ENCODE results near the gene PLCL1.

The PLCL1 gene

GRCh38 chr2:197876524-197876923, 72.1 kb downstream of the PLCL1 start:
- TF ChIP-seq CTCF (IDR thresholded peaks at IDR 0.05; ENCODE audit: borderline replicate concordance, control extremely low read depth, extremely low read depth, insufficient read depth, missing control alignments) = no peak
- no peak for DNase-seq (ENCODE audit: low spot score)
- in situ Hi-C loops (cut with MboI; ENCODE audit: low sequenced_read_pairs, unreplicated experiment) = no loop called here

- in situ Hi-C loops (cut with MboI; ENCODE audit: low sequenced_read_pairs, unreplicated experiment) = no loop called here
- no peak for TF ChIP-seq CTCF (IDR thresholded peaks at IDR 0.05; ENCODE audit: borderline replicate concordance, control extremely low read depth, extremely low read depth, insufficient read depth, missing control alignments)
- DNase-seq (ENCODE audit: low spot score) = no peak
Measured at GRCh38 chr2:197877038-197877437, 72.6 kb downstream of the PLCL1 start.

DNA sequence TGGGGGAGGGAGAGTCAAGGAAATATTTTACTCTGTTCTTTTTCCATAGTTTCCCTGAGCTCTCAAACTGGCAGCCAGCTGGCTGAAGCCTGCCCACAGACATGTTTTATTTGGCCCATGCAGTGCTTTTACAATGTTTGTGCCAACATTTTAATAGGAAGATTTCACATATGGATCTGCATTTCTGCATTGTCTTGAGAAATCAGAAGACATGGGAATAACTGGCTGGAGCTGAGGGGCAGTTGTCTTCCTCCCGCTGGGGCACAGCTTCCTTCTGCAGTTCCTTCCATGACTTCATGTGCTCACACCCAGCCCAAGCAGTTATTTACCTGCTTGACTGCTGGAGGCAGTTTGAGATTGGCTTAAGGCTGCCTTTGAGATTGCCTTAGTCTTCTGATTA, 74.4 kb downstream of the PLCL1 start:
- no peak for TF ChIP-seq CTCF (IDR thresholded peaks at IDR 0.05; ENCODE audit: borderline replicate concordance, control extremely low read depth, extremely low read depth, insufficient read depth, missing control alignments)
- in situ Hi-C loops (cut with MboI; ENCODE audit: low sequenced_read_pairs, unreplicated experiment) = no loop called here
- DNase-seq (ENCODE audit: low spot score) = no peak

DNA sequence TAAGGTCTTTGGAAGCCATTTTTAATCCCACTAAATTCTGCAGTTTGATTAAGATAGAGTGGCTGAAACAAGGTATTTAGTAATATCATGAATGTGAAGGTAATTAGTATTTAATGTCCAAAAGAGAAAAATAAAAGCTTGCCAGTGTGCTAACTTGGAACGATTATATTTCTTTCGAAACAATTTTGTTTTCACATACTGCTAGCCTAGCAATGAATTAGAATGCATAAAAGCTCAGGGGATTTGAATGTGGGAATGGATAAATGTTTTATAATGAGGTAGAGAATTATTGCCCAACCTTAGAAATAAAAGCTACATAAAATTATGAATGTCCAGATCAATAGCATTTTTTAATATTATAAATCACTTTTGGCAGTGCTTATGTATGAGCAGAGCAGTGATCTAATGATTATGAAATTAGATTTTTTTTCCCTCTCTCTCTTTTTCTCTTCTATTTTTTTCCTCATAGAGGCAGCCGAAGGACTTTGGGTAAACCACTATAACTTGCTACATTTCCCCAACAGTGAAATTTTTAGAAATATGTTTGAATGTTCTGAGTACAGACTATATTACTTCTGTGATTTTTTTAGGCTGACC, 75.5 kb downstream of the PLCL1 start:
- no peak for TF ChIP-seq CTCF (IDR thresholded peaks at IDR 0.05; ENCODE audit: borderline replicate concordance, control extremely low read depth, extremely low read depth, insufficient read depth, missing control alignments)
- in situ Hi-C loops (cut with MboI; ENCODE audit: low sequenced_read_pairs, unreplicated experiment) = no loop called here
- no peak for DNase-seq (ENCODE audit: low spot score)

GRCh38 chr2:197883354-197884032, 79.1 kb downstream of the PLCL1 start:
- DNase-seq (ENCODE audit: low spot score) = no peak
- in situ Hi-C loops (cut with MboI; ENCODE audit: low sequenced_read_pairs, unreplicated experiment) = no loop called here
- no peak for TF ChIP-seq CTCF (IDR thresholded peaks at IDR 0.05; ENCODE audit: borderline replicate concordance, control extremely low read depth, extremely low read depth, insufficient read depth, missing control alignments)

DNA sequence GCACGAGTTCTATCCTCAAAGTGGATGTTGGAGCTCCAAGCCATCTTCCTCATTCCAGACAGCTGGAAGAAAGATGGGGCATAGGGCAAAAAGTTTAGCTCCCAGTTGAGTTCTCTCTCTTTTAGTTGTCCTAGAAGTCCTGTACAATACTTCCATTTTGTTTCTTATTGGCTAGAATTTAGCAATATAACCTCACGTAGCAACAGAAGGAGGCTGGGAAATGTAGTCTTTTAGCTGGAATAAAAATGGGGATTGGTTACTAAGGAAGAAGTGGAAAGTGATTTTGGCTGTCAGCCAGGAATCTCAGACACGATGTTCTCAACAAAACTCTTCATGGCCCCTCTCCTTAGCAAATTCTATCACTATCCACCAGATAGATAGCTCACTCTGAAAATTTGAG, 79.9 kb downstream of the PLCL1 start:
- no peak for DNase-seq (ENCODE audit: low spot score)
- no peak for TF ChIP-seq CTCF (IDR thresholded peaks at IDR 0.05; ENCODE audit: borderline replicate concordance, control extremely low read depth, extremely low read depth, insufficient read depth, missing control alignments)

More for the DNA sequence above, 79.9 kb downstream of the PLCL1 start:
- in situ Hi-C loops (cut with MboI; ENCODE audit: low sequenced_read_pairs, unreplicated experiment) = no loop called here

Data from GM13976 (cell line).